Mesenchymal stem cell (in vitro differentiated cells and primary cell): Measurements from ENCODE around the gene PDE2A.

Experiments used
- DNase-seq: peaks from one replicate; pipeline ENCODE4 v3.0.0-alpha.2; 2013
- H2AFZ ChIP-seq: one replicate; pipeline ENCODE4 v1.6.1; 2013; ENCODE audit warnings: low read depth, mild to moderate bottlenecking, control low read depth, inconsistent platforms, low read length, moderate library complexity
- H2AK5ac ChIP-seq: 2 replicates; pipeline ENCODE4 v1.6.1; 2013; ENCODE audit warnings: low read length, moderate library complexity, mild to moderate bottlenecking, inconsistent platforms; ENCODE audit not compliant: severe bottlenecking
- H2BK120ac ChIP-seq: one replicate; pipeline ENCODE4 v1.6.1; 2013; ENCODE audit warnings: low read depth, mild to moderate bottlenecking, inconsistent platforms, low read length, moderate library complexity
- H2BK12ac ChIP-seq, 2 experiments: one replicate each; pipeline ENCODE4 v1.6.1; 2013; ENCODE audit warnings: inconsistent platforms in 2 of 2, low read length in 2 of 2, mild to moderate bottlenecking in 2 of 2, moderate library complexity in 2 of 2, control low read depth in 1 of 2
- H2BK15ac ChIP-seq: one replicate; pipeline ENCODE4 v1.6.1; 2013; ENCODE audit warnings: mild to moderate bottlenecking, low read depth, inconsistent platforms; ENCODE audit not compliant: poor library complexity, severe bottlenecking
- H2BK5ac ChIP-seq: 2 replicates; pipeline ENCODE4 v1.6.1; 2013; ENCODE audit warnings: low read depth, mild to moderate bottlenecking, low read length, control low read depth, inconsistent platforms; ENCODE audit not compliant: poor library complexity, severe bottlenecking
- H3K14ac ChIP-seq, 2 experiments: one replicate each; pipeline ENCODE4 v1.6.1; 2013; ENCODE audit warnings: inconsistent platforms in 2 of 2, low read length in 2 of 2, control low read depth in 1 of 2, mild to moderate bottlenecking in 1 of 2, moderate library complexity in 1 of 2
- H3K18ac ChIP-seq, 2 experiments: one replicate each; pipeline ENCODE4 v1.6.1; 2013; ENCODE audit warnings: inconsistent platforms in 2 of 2, low read length in 2 of 2, control low read depth in 1 of 2, low read depth in 1 of 2, mild to moderate bottlenecking in 1 of 2
- H3K23ac ChIP-seq, 2 experiments: one replicate each; pipeline ENCODE4 v1.6.1; 2013; ENCODE audit warnings: inconsistent platforms in 2 of 2, low read length in 2 of 2, mild to moderate bottlenecking in 2 of 2, moderate library complexity in 2 of 2, control low read depth in 1 of 2
- H3K27ac ChIP-seq: 2 replicates; pipeline ENCODE4 v1.5.1; 2013; ENCODE audit warnings: mild to moderate bottlenecking, moderate library complexity, low read length, control low read depth, inconsistent platforms; ENCODE audit not compliant: poor library complexity, severe bottlenecking
- H3K27me3 ChIP-seq, 2 experiments: 2 replicates each; pipeline versions ENCODE4 v1.6.1 to v1.7.0; 2013; ENCODE audit warnings: low read length in 2 of 2, mild to moderate bottlenecking in 2 of 2, moderate library complexity in 2 of 2, control low read depth in 1 of 2, inconsistent platforms in 1 of 2; ENCODE audit not compliant: control insufficient read depth in 1 of 2, insufficient read depth in 1 of 2
- H3K36me3 ChIP-seq, 2 experiments: 2 replicates each; pipeline versions ENCODE4 v1.6.1 to v1.7.0; 2013; ENCODE audit warnings: low read length in 2 of 2, control low read depth in 1 of 2, inconsistent platforms in 1 of 2, low read depth in 1 of 2, mild to moderate bottlenecking in 1 of 2; ENCODE audit not compliant: insufficient read depth in 2 of 2, control insufficient read depth in 1 of 2
- H3K4ac ChIP-seq, 2 experiments: one replicate each; pipeline ENCODE4 v1.6.1; 2013; ENCODE audit warnings: inconsistent platforms in 2 of 2, low read length in 2 of 2, mild to moderate bottlenecking in 2 of 2, moderate library complexity in 2 of 2, control low read depth in 1 of 2, low read depth in 1 of 2
- H3K4me1 ChIP-seq: 2 replicates; pipeline ENCODE4 v1.6.1; 2013; ENCODE audit warnings: low read depth, low read length, control low read depth; ENCODE audit not compliant: control insufficient read depth, insufficient read depth
- H3K4me2 ChIP-seq: 2 replicates; pipeline ENCODE4 v1.6.1; 2013; ENCODE audit warnings: low read length, mild to moderate bottlenecking, inconsistent platforms; ENCODE audit not compliant: poor library complexity, severe bottlenecking
- H3K4me3 ChIP-seq, 2 experiments: 2 replicates each; pipeline versions ENCODE4 v1.5.1 to v1.7.0; 2013; ENCODE audit warnings: low read length in 2 of 2, mild to moderate bottlenecking in 2 of 2, control low read depth in 1 of 2, low read depth in 1 of 2; ENCODE audit not compliant: insufficient read depth in 1 of 2
- H3K79me1 ChIP-seq: replicated peaks from 2 replicates; pipeline ENCODE4 v1.6.1; 2013; ENCODE audit warnings: mild to moderate bottlenecking, control low read depth, low read length, inconsistent platforms; ENCODE audit not compliant: poor library complexity, severe bottlenecking
- H3K9ac ChIP-seq: 2 replicates; pipeline ENCODE4 v1.7.0; 2013; ENCODE audit warnings: mild to moderate bottlenecking, low read length, moderate library complexity
- H3K9me3 ChIP-seq: 2 replicates; pipeline ENCODE4 v1.7.0; 2013; ENCODE audit warnings: mild to moderate bottlenecking, low read length; ENCODE audit not compliant: control insufficient read depth
- H4K8ac ChIP-seq: one replicate; pipeline ENCODE4 v1.6.1; 2013; ENCODE audit warnings: inconsistent platforms, mild to moderate bottlenecking, low read length, moderate library complexity
- H4K91ac ChIP-seq: one replicate; pipeline ENCODE4 v1.6.1; 2013; ENCODE audit warnings: mild to moderate bottlenecking, low read length, inconsistent platforms
- WGBS: methylation state at CpG from one replicate; pipeline ENCODE4 v1.1.7; 2013; ENCODE audit warnings: mixed read lengths; 5-methylcytosine and 5-hydroxymethylcytosine counted together

PDE2A gene

DNA sequence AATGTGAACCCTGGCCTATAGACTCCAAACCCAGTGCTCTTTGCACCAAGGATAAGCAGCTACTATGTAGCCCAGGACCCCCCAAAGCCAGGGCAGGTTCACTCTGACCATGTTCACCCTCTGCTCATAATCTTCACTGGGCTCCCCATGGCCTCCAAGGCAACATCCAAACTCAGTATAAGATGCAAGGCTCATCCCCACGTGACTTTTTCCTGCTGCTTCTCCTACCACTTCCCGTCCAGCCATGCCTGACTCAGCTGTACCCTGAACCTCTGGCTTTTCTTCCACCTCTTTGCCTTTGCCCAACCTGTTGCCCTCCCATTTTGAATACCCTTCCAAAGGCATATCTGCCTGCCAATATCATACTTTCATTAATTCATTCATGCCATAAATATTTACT, 27.8 kb downstream of the PDE2A start:
- DNase-seq = no peak
- Histone ChIP-seq H2BK12ac (no peak overlapping the region), H3K14ac (no peak overlapping the region), H3K79me1 (no peaks in the 10 kb centered on the region), H3K27ac (no peak overlapping the region), H3K9ac (no peak overlapping the region), H2AFZ (no peak overlapping the region), H3K4me3 (no peak overlapping the region), H4K8ac (no peak overlapping the region), H3K23ac (no peak overlapping the region), H3K36me3 (no peaks in the 10 kb centered on the region), H3K4ac (no peak overlapping the region), H3K4me2 (no peak overlapping the region), H3K9me3 (no peaks in the 10 kb centered on the region), H3K27me3 (peaks cover 16 to 19% of the 10 kb centered on the region in 2 experiments), H3K4me1 (peaks cover 18% of the 10 kb centered on the region), H2BK120ac (no peak overlapping the region), H2BK5ac (no peak overlapping the region), H2AK5ac (no peak overlapping the region), H4K91ac (no peak overlapping the region), H2BK15ac (no peak overlapping the region), H3K18ac (no peak overlapping the region)
- whole genome bisulfite sequencing = 66% methylated on average over 2 of the region's 2 CpGs

DNA sequence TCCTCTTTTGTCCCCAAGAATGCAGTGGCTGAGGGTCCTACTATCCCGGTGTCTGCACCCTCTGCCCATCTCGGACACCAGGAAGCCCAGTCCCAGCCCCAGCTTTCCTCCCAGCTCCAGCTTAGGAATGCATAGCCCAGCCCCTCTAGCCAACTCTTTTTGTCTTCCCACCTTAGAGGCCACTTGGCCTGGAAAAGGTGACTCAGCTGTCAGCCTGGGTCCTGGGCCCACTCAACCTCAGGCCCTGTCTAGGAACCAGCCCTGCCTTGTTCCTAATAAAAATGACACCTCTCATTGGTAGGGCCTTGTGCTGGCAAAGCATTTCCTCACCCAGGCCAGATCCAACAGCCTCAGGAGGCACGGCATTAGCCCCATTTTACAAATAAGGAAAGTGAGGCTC, 28.2 kb downstream of the PDE2A start:
- H3K36me3 ChIP-seq = no peaks in the 10 kb centered on the region
- H3K4ac ChIP-seq = no peak overlapping the region
- peaks cover 18% of the 10 kb centered on the region for H3K4me1 ChIP-seq
- H3K79me1 ChIP-seq = no peaks in the 10 kb centered on the region
- no peak overlapping the region for H3K23ac ChIP-seq
- WGBS = 78% methylated on average over 3 of the region's 3 CpGs
- H3K27me3 ChIP-seq = peaks cover 16 to 19% of the 10 kb centered on the region in 2 experiments
- no peak overlapping the region for H2BK5ac ChIP-seq
- no peak overlapping the region for H3K9ac ChIP-seq
- H2AK5ac ChIP-seq = no peak overlapping the region
- H2BK120ac ChIP-seq = no peak overlapping the region
- H4K91ac ChIP-seq = no peak overlapping the region
- no peak overlapping the region for H2AFZ ChIP-seq
- no peak overlapping the region for H3K14ac ChIP-seq
- H2BK15ac ChIP-seq = no peak overlapping the region
- no peak for DNase-seq
- H3K4me2 ChIP-seq = no peak overlapping the region
- no peak overlapping the region for H2BK12ac ChIP-seq
- no peak overlapping the region for H3K27ac ChIP-seq
- H3K9me3 ChIP-seq = no peaks in the 10 kb centered on the region
- H3K4me3 ChIP-seq = no peak overlapping the region
- no peak overlapping the region for H4K8ac ChIP-seq
- no peak overlapping the region for H3K18ac ChIP-seq

DNA sequence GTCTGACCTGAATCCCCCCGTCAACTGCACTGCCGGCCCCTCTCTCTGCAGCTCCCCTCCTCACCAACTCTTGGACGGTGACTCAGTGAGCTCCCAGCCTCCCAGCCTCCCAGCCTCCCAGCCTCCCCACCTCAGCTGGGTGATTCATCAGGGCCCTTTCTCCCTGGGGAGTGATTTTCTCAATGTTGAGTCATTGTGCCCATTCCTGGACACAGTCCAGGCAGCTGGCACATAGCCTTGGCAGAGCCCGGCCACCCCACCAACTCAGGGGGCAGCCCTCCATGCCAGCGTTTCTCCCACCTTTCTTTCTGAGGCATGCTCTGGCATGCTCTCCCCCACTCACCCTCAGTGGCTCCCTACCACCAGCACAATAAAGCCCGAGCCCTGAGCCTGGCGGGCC, 30.7 kb downstream of the PDE2A start:
- Histone ChIP-seq H3K18ac (no peak overlapping the region), H3K4me3 (peak overlapping the region in 1 of 2 experiments; percentile 61), H4K8ac (no peak overlapping the region), H2AFZ (no peak overlapping the region), H2BK5ac (no peak overlapping the region), H3K79me1 (no peaks in the 10 kb centered on the region), H3K23ac (no peak overlapping the region), H2BK12ac (no peak overlapping the region), H2AK5ac (no peak overlapping the region), H3K9me3 (no peaks in the 10 kb centered on the region), H3K4ac (no peak overlapping the region), H3K27me3 (peaks cover 35% of the 10 kb centered on the region in 2 experiments), H2BK120ac (no peak overlapping the region), H4K91ac (no peak overlapping the region), H3K9ac (peak overlapping the region; percentile 32), H3K27ac (no peak overlapping the region), H3K36me3 (no peaks in the 10 kb centered on the region), H3K4me1 (peaks cover 18% of the 10 kb centered on the region), H3K4me2 (peak overlapping the region; percentile 21), H2BK15ac (peak overlapping the region; percentile 29), H3K14ac (no peak overlapping the region)
- 80% methylated on average over 7 of the region's 7 CpGs for WGBS
- peak; percentile 14 for DNase-seq

GRCh38 chr11:72642884-72643522, 31.2 kb downstream of the PDE2A start:
- 3% methylated on average over 50 of the region's 59 CpGs for WGBS
- no peaks in the 10 kb centered on the region for H3K79me1 ChIP-seq
- no peak overlapping the region for H3K23ac ChIP-seq
- peaks cover 18% of the 10 kb centered on the region for H3K4me1 ChIP-seq
- no peak overlapping the region for H2BK12ac ChIP-seq
- H2BK15ac ChIP-seq = peak overlapping the region; percentile 29
- H3K9ac ChIP-seq = peak overlapping the region; percentile 32
- H3K36me3 ChIP-seq = no peaks in the 10 kb centered on the region
- H3K4me2 ChIP-seq = peak overlapping the region; percentile 89
- H3K18ac ChIP-seq = no peak overlapping the region
- H3K9me3 ChIP-seq = no peaks in the 10 kb centered on the region
- H3K27ac ChIP-seq = no peak overlapping the region
- H3K27me3 ChIP-seq = peaks cover 40 to 41% of the 10 kb centered on the region in 2 experiments
- no peak overlapping the region for H4K8ac ChIP-seq
- H2AK5ac ChIP-seq = no peak overlapping the region
- peak; percentile 67 for DNase-seq
- H3K4ac ChIP-seq = no peak overlapping the region
- H2AFZ ChIP-seq = no peak overlapping the region
- no peak overlapping the region for H4K91ac ChIP-seq
- H3K14ac ChIP-seq = peak overlapping the region in 1 of 2 experiments; percentile 1
- no peak overlapping the region for H2BK5ac ChIP-seq
- peak overlapping the region; percentile 57 to 61 for H3K4me3 ChIP-seq
- H2BK120ac ChIP-seq = no peak overlapping the region
